H9 (cell line): Measurements from ENCODE around the gene IGSF9B. TPM values are rescaled to one million over a fixed set of nuclear protein-coding genes. Genes with fewer than 3 reads are reported as not detected.

ENCODE experiments used
- DNase-seq: peaks from one replicate; pipeline ENCODE4 v3.0.0-alpha.2; 2017
- H2AFZ ChIP-seq: one replicate; pipeline ENCODE4 v1.6.1; 2013; ENCODE audit warnings: mild to moderate bottlenecking, low read length, control low read depth, moderate library complexity
- H2AK5ac ChIP-seq: 2 replicates; pipeline ENCODE4 v1.6.1; 2013; ENCODE audit warnings: low read length, control low read depth, mixed read lengths; ENCODE audit not compliant: insufficient read length
- H2BK120ac ChIP-seq: one replicate; pipeline ENCODE4 v1.6.1; 2013; ENCODE audit warnings: low read depth, mild to moderate bottlenecking, low read length, control low read depth, inconsistent platforms; ENCODE audit not compliant: poor library complexity, severe bottlenecking
- H2BK12ac ChIP-seq: 2 replicates; pipeline ENCODE4 v1.6.1; 2013; ENCODE audit warnings: low read length, control low read depth, mixed read lengths, low read depth; ENCODE audit not compliant: insufficient read length
- H2BK15ac ChIP-seq: 2 replicates; pipeline ENCODE4 v1.6.1; 2013; ENCODE audit warnings: low read depth, low read length, control low read depth
- H2BK20ac ChIP-seq: one replicate; pipeline ENCODE4 v1.6.1; 2013; ENCODE audit warnings: low read depth, mild to moderate bottlenecking, low read length, control low read depth, inconsistent platforms; ENCODE audit not compliant: poor library complexity, severe bottlenecking
- H2BK5ac ChIP-seq: 2 replicates; pipeline ENCODE4 v1.6.1; 2013; ENCODE audit warnings: low read length, control low read depth, mixed read lengths; ENCODE audit not compliant: insufficient read length
- H3K14ac ChIP-seq: 2 replicates; pipeline ENCODE4 v1.6.1; 2013; ENCODE audit warnings: low read length, control low read depth; ENCODE audit not compliant: insufficient read depth
- H3K18ac ChIP-seq: 2 replicates; pipeline ENCODE4 v1.6.1; 2013; ENCODE audit warnings: low read depth, mild to moderate bottlenecking, mixed read lengths, low read length, control low read depth; ENCODE audit not compliant: insufficient read length
- H3K23ac ChIP-seq: 2 replicates; pipeline ENCODE4 v1.6.1; 2013; ENCODE audit warnings: low read length, control low read depth, mixed read lengths, low read depth; ENCODE audit not compliant: insufficient read length
- H3K23me2 ChIP-seq: 2 replicates; pipeline ENCODE4 v1.6.1; 2013; ENCODE audit warnings: low read depth, mild to moderate bottlenecking, mixed read lengths, low read length, control low read depth; ENCODE audit not compliant: insufficient read length, poor library complexity, severe bottlenecking
- H3K27ac ChIP-seq: 2 replicates; pipeline ENCODE4 v1.5.1; 2013; ENCODE audit warnings: low read length, control low read depth, mixed read lengths, low read depth; ENCODE audit not compliant: insufficient read length
- H3K27me3 ChIP-seq: 2 replicates; pipeline ENCODE4 v1.6.1; 2013; ENCODE audit warnings: low read length, control low read depth, inconsistent platforms; ENCODE audit not compliant: insufficient read depth
- H3K4ac ChIP-seq: 2 replicates; pipeline ENCODE4 v1.6.1; 2013; ENCODE audit warnings: low read depth, mild to moderate bottlenecking, control low read depth, inconsistent platforms, low read length, moderate library complexity
- H3K4me1 ChIP-seq: 2 replicates; pipeline ENCODE4 v1.6.1; 2013; ENCODE audit warnings: low read length, control low read depth, inconsistent platforms; ENCODE audit not compliant: insufficient read depth
- H3K4me2 ChIP-seq: 2 replicates; pipeline ENCODE4 v1.6.1; 2013; ENCODE audit warnings: low read length, control low read depth, mixed read lengths; ENCODE audit not compliant: insufficient read length, insufficient read depth
- H3K56ac ChIP-seq: 2 replicates; pipeline ENCODE4 v1.6.1; 2013; ENCODE audit warnings: low read depth, mild to moderate bottlenecking, mixed read lengths, low read length, control low read depth; ENCODE audit not compliant: insufficient read length
- H3K79me1 ChIP-seq: 2 replicates; pipeline ENCODE4 v1.6.1; 2013; ENCODE audit warnings: low read depth, mild to moderate bottlenecking, moderate library complexity, low read length, control low read depth, inconsistent platforms; ENCODE audit not compliant: insufficient read depth, poor library complexity, severe bottlenecking
- H3K79me2 ChIP-seq: 2 replicates; pipeline ENCODE4 v1.6.1; 2013; ENCODE audit warnings: low read length, control low read depth, inconsistent platforms; ENCODE audit not compliant: insufficient read depth
- H3K9ac ChIP-seq: 2 replicates; pipeline ENCODE4 v1.6.1; 2013; ENCODE audit warnings: low read length, control low read depth, mixed read lengths; ENCODE audit not compliant: insufficient read length; ENCODE audit errors: extremely low read depth
- H3K9me3 ChIP-seq: one replicate; pipeline ENCODE4 v1.6.1; 2013; ENCODE audit warnings: low read depth, low read length, inconsistent platforms; ENCODE audit not compliant: control insufficient read depth
- H3T11ph ChIP-seq: one replicate; pipeline ENCODE4 v1.6.1; 2013; ENCODE audit warnings: mild to moderate bottlenecking, low read length, control low read depth, inconsistent platforms
- H4K20me1 ChIP-seq: one replicate; pipeline ENCODE4 v1.6.1; 2013; ENCODE audit not compliant: control insufficient read depth, insufficient read length, insufficient read depth
- H4K5ac ChIP-seq: 2 replicates; pipeline ENCODE4 v1.6.1; 2013; ENCODE audit warnings: low read depth, mild to moderate bottlenecking, mixed read lengths, low read length, control low read depth; ENCODE audit not compliant: insufficient read length
- H4K8ac ChIP-seq: replicated peaks from 2 replicates; pipeline ENCODE4 v1.6.1; 2013; ENCODE audit warnings: low read length, control low read depth, mixed read lengths, low read depth; ENCODE audit not compliant: insufficient read length
- H4K91ac ChIP-seq: 2 replicates; pipeline ENCODE4 v1.6.1; 2013; ENCODE audit warnings: low read depth, mild to moderate bottlenecking, moderate library complexity, mixed read lengths, low read length, control low read depth; ENCODE audit not compliant: insufficient read length
- H3K27ac Mint-ChIP-seq, 3 experiments: 2 replicates in 2 of 3; 3 replicates in 1 of 3; pipeline ENCODE4 v1.8.0; 2020 to 2021; ENCODE audit warnings: mixed read lengths in 3 of 3, mild to moderate bottlenecking in 1 of 3, moderate library complexity in 1 of 3
- H3K27me3 Mint-ChIP-seq: 2 replicates; pipeline ENCODE4 v1.8.0; 2021; ENCODE audit warnings: low read depth, mild to moderate bottlenecking, moderate library complexity, mixed read lengths
- H3K36me3 Mint-ChIP-seq, 3 experiments: 2 replicates in 2 of 3; 3 replicates in 1 of 3; pipeline ENCODE4 v1.8.0; 2020 to 2021; ENCODE audit warnings: low read depth in 3 of 3, mixed read lengths in 3 of 3; ENCODE audit not compliant: insufficient read depth in 1 of 3
- H3K4me1 Mint-ChIP-seq, 2 experiments: 2 replicates each; pipeline ENCODE4 v1.8.0; 2020; ENCODE audit warnings: mixed read lengths in 2 of 2
- H3K4me3 Mint-ChIP-seq, 2 experiments: 2 replicates in 1 of 2; 3 replicates in 1 of 2; pipeline ENCODE4 v1.8.0; 2020 to 2021; ENCODE audit warnings: mild to moderate bottlenecking in 2 of 2, mixed read lengths in 2 of 2, moderate library complexity in 1 of 2
- H3K9me3 Mint-ChIP-seq, 2 experiments: 2 replicates in 1 of 2; 3 replicates in 1 of 2; pipeline ENCODE4 v1.8.0; 2020; ENCODE audit warnings: mild to moderate bottlenecking in 2 of 2, mixed read lengths in 2 of 2, moderate library complexity in 1 of 2
- CTCF ChIP-seq: fragments of 200-600 bp; sonication (generic); conservative IDR thresholded peaks from 3 replicates; pipeline ENCODE4 v1.8.0; 2021; ENCODE audit warnings: antibody characterized with exemption, mild to moderate bottlenecking
- WGBS: extraction: QIAGEN DNeasy Blood & Tissue Kit; methylation state at CpG from one replicate; pipeline ENCODE4 v1.1.7; 2013; ENCODE audit warnings: missing lambda C conversion rate, low lambda C conversion rate, mixed read lengths; ENCODE audit not compliant: insufficient read length; ENCODE audit errors: extremely low coverage; 5-methylcytosine and 5-hydroxymethylcytosine counted together
- total RNA-seq: library from RNA; stranded (reverse); gene quantifications from 2 replicates; pipeline ENCODE4 v1.2.1, GENCODE V29; 2021

The IGSF9B gene
- total RNA-seq, 1 experiment from 2014 or later, result 25.7 TPM

GRCh38 chr11:133865466-133865865 is 91.3 kb downstream of the IGSF9B start:
- Histone ChIP-seq H3K79me1 (no peaks in the 10 kb centered on the region), H3K9me3 (no peaks in the 10 kb centered on the region), H2AK5ac (no peak overlapping the region), H4K91ac (no peak overlapping the region), H3K4ac (no peak overlapping the region), H3K56ac (no peak overlapping the region), H3K23me2 (no peaks in the 10 kb centered on the region), H2BK15ac (no peak overlapping the region), H2AFZ (no peak overlapping the region), H3K9ac (no peak overlapping the region), H3K4me1 (no peaks in the 10 kb centered on the region), H4K20me1 (no peaks in the 10 kb centered on the region), H3K18ac (no peak overlapping the region), H4K5ac (no peak overlapping the region), H3K27me3 (no peaks in the 10 kb centered on the region), H3K4me2 (no peak overlapping the region), H3K14ac (no peak overlapping the region), H2BK20ac (no peak overlapping the region), H2BK120ac (no peak overlapping the region), H3T11ph (no peak overlapping the region), H4K8ac (no peak overlapping the region), H3K79me2 (no peaks in the 10 kb centered on the region), H3K27ac (no peak overlapping the region), H2BK12ac (no peak overlapping the region), H2BK5ac (no peak overlapping the region), H3K23ac (no peak overlapping the region)
- no peak for DNase-seq
- no peak overlapping the region for H3K27ac Mint-ChIP-seq
- no peak for TF ChIP-seq CTCF
- no peaks in the 10 kb centered on the region for H3K9me3 Mint-ChIP-seq
- no peaks in the 10 kb centered on the region for H3K36me3 Mint-ChIP-seq
- no peak overlapping the region for H3K4me3 Mint-ChIP-seq
- WGBS, result no CpG with 5 or more reads among the region's 11 CpGs
- no peaks in the 10 kb centered on the region; the same call in 1 of the 2 replicates for H3K27me3 Mint-ChIP-seq
- no peaks in the 10 kb centered on the region for H3K4me1 Mint-ChIP-seq
